Measurements from ENCODE around the gene ZNG1E.
"Not testable (repeated sequence)": the region's sequence is repeated elsewhere in the genome, so short reads cannot be mapped to it uniquely, and the experiment has no call there.

Gene ZNG1E

DNA sequence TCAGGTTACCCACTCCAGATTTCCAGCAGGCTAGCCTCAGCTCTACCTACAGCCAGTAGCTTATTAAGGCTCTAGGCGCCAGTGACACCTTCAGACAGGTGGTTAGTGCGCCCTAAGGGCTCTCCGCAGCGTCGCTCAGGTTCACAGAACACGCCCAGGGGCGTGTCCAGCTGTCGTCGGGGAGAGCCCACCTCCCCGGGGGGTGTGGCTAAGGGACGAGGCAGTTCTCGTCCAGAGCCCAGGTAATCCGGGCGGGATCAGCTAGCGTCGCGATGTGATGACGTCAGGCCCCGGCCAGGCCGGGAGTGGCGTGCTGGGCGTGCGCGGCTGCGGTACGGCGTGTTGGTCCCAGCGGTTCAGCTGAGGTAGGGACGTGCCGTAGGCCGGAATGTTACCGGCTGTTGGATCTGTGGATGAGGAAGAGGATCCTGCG, at the start of gene ZNG1E:
TSS of gene ZNG1E (plus strand) at position 340 of the 433 bp plus-strand sequence. CDS start at position 389, 49 bp downstream.
- not testable (repeated sequence) for DNase-seq

DNA sequence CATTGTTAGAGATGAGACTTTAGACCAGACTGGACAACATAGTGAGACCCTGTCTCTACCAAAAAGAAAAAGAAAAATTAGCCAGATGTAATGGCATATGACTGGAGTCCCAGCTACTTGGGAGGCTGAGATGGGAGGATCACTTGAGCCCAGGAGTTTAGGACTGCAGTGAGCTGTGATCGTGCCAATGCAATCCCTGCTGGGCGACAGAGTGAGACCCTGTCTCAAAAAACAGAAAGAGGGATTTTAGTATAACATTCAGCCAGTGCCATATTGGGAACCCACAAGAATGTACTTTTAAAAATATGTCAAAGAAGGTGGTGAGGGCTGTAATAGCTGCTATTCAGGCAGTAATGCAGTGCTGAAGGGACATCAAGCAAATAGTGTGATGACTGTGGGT, 2.1 kb upstream of the ZNG1E start:
- DNase-seq: not testable (repeated sequence)

DNA sequence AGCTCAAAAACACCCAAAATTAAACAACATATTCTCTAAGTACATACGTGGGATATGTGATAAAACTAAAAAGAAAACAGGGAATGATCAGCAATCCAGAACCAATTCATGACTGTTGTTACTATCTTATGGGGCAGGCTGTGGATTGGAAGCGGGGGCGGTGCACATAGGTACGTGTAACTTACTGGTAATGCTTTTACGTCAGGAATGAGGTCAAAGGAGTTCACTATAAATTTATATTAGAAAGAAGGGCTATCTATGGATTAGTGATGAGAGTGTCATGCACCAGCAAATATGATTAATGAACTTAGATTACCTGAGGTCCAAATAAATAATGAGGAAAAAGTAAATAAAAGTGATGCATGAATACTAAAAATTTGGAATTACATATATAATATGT, 710 bp upstream of the ZNG1E start:
- DNase-seq: not testable (repeated sequence)

DNA sequence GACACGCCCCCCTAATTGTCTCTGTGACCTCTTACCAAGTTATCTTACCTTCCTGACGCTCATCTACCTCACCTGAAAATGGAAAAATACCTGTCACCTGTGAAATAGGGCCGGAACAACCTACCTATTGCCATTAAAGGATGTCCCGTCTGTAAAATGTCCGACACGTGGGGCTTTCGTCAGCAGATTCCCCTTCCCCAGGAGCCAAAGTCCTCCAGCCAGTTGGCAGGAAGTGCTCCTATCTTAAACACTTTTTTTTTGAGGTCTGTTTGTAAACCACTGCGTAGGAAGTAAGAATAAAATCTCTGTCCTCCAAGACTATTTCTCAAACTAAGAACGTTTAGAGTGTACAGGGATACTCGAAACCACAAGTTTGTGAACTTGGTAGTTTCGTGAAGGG, 661 bp downstream of the ZNG1E start:
- DNase-seq: not testable (repeated sequence)

DNA sequence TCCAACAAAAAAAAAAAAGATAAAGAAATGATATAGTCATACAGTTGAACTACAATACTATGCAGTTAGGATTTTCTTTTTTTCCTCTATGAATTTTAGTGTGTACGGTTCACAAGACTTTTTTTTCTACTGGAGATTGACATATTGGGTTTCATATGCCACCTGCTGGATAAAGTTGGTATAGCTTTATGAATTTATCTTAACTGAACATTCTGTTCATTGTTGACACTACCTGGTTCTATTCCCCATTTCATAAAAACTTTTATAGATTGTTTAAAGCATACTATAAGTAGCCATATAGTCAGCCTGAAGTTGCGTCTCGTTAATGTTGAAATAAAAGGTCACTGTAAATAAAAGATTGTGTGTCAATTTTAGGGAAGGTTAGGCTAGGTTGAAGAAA, 2.8 kb downstream of the ZNG1E start:
- DNase-seq: not testable (repeated sequence)

DNA sequence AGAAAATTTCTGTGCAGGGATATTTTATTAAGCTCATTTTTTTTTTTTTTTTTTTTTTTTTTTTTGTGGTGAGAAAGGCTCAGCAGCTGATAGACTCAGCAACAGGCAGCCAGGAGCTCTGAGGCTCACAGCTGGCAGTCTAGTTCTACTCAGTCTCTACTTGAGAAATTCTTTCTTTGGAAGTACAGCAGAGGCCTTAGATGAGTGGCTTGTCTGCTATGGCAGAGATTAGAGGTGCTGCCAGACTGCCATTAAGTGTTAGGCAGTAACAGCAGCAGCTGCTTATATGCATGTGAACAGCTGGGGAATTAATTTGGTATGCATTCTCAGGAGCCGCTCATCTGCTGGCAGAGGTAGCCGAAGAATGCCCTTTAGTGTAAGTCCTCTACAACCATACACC, 27.8 kb downstream of the ZNG1E start:
- not testable (repeated sequence) for DNase-seq

DNA sequence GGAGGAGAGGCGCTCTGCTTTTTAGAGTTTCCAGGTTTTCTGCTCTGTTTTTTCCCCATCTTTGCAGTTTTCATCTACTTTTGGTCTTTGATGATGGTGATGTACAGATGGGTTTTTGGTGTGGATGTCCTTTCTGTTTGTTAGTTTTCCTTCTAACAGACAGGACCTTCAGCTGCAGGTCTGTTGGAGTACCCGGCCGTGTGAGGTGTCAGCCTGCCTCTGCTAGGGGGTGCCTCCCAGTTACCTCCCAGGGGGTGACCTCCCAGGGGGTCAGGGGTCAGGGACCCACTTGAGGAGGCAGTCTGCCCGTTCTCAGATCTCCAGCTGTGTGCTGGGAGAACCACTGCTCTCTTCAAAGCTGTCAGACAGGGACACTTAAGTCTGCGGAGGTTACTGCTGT, 38.7 kb downstream of the ZNG1E start:
- DNase-seq: not testable (repeated sequence)

DNA sequence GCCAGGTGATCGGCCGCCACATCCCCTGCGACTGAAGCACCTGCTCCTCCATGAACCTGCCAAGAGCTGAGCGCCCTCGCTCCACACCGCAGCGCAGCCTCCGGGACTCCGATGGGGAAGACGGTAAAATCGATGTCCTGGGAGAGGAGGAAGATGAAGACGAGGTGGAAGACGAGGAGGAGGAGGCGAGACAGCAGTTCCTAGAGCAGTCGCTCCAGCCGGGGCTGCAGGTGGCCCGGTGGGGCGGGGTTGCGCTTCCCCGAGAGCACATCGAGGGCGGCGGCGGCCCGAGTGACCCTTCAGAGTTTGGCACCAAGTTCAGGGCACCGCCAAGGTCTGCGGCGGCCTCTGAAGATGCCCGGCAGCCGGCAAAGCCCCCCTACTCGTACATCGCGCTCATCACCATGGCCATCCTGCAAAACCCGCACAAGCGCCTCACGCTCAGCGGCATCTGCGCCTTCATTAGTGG, 61.4 kb downstream of the ZNG1E start, which contains the start of gene FOXD4L4:
TSS of gene FOXD4L4 (plus strand) at position 51 of the 469 bp plus-strand sequence. CDS start at position 51, 0 bp downstream.
- DNase-seq: not testable (repeated sequence)

DNA sequence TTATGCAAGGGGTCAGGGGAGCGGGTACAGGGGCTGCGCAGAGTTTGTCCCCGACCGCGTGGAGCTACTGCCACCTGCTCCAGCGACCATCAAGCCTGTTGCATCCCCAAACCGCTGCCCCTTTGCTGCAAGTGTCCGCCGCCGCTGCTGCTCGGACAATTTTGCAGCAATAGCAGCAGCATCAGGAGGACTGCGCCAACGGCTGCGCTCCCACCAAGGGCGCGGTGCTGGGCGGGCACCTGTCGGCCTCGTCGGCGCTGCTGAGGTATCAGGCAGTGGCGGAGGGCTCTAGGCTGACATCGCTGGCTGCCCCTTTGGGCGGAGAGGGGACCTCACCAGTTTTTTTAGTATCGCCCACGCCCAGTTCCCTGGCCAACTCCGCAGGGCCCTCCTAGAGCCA, 62.4 kb downstream of the ZNG1E start:
- DNase-seq: not testable (repeated sequence)

All from NCI-H1694 treated with DMSO at 0.1 percent for 48 hours (cell line).